Gastroesophageal sphincter (tissue), 4 donors: ENCODE measurements around the gene CNTN5. TPM values are rescaled to one million over a fixed set of nuclear protein-coding genes. Genes with fewer than 3 reads are reported as not detected.

Experiments used
- ATAC-seq: fragments of 150-250 bp; one replicate; pipeline ENCODE4 v1.9.1; 2016; ENCODE audit warnings: mild to moderate bottlenecking, moderate library complexity
- H3K27ac ChIP-seq, 4 donors: fragments of 200-600 bp; sonication (generic) in 3 of 4; 1 replicate in 3 of 4; 2 replicates in 1 of 4; pipeline ENCODE4 v1.5.1; 2016 to 2019
- H3K27me3 ChIP-seq: fragments of 200-600 bp; sonication (generic); one replicate; pipeline ENCODE4 v1.5.1; 2019
- H3K36me3 ChIP-seq, 2 donors: fragments of 200-600 bp; sonication (generic); one replicate each; pipeline ENCODE4 v1.5.1; 2019; ENCODE audit warnings: control low read depth in 1 of 2
- H3K4me1 ChIP-seq, 3 donors: fragments of 200-600 bp; sonication (generic); 1 replicate in 2 of 3; 2 replicates in 1 of 3; pipeline ENCODE4 v1.5.1; 2016 to 2019; ENCODE audit warnings: control low read depth in 2 of 3
- H3K4me3 ChIP-seq, 2 donors: fragments of 200-600 bp; sonication (generic); one replicate each; pipeline ENCODE4 v1.5.1; 2019; ENCODE audit warnings: mild to moderate bottlenecking in 1 of 2, moderate library complexity in 1 of 2
- H3K9me3 ChIP-seq, 3 donors: fragments of 200-600 bp; sonication (generic); one replicate each; pipeline ENCODE4 v1.5.1; 2017 to 2019; ENCODE audit warnings: control low read depth in 2 of 3
- EP300 ChIP-seq: sonication (generic); formaldehyde crosslinking; IDR thresholded peaks from one replicate; pipeline ENCODE4 v1.6.1; 2017; ENCODE audit warnings: antibody characterized with exemption, mild to moderate bottlenecking
- POLR2A ChIP-seq, 2 donors: fragments of 450-650 bp; IDR thresholded peaks; one replicate each; pipeline ENCODE4 v1.6.1; 2017; ENCODE audit warnings: antibody characterized with exemption in 2 of 2, mild to moderate bottlenecking in 2 of 2, moderate library complexity in 1 of 2
- POLR2AphosphoS5 ChIP-seq: sonication (generic); formaldehyde crosslinking; IDR thresholded peaks from one replicate; pipeline ENCODE4 v1.6.1; 2017; ENCODE audit warnings: antibody characterized with exemption
- WGBS, 2 donors: methylation state at CpG; one replicate each; pipeline ENCODE4 v1.1.5; 2018; ENCODE audit warnings: low coverage in 1 of 2; 5-methylcytosine and 5-hydroxymethylcytosine counted together
- total RNA-seq, 4 donors: library from RNA; depleted of rRNA; stranded (reverse); fragments of >200 nt; gene quantifications; one replicate each; pipeline ENCODE4 v1.1.0, GENCODE V29; 2016
- TF ChIP-seq, protein P1 (sequence below), 4 experiments: fragments of 200-600 bp in 2 of 4; fragments of 450-650 bp in 2 of 4; sonication (generic) in 1 of 4; IDR thresholded peaks; one replicate each; pipeline ENCODE4 v1.5.1; 2017 to 2019; ENCODE audit warnings: antibody characterized with exemption in 4 of 4, mild to moderate bottlenecking in 2 of 4, moderate library complexity in 2 of 4

Gene CNTN5
- total RNA-seq, 4 donors from 2014 or later, result 0.16 TPM; not detected in 3

- Histone ChIP-seq H3K36me3 (no peaks in the 10 kb centered on the region), H3K9me3 (no peaks in the 10 kb centered on the region), H3K27me3 (no peaks in the 10 kb centered on the region), H3K4me3 (no peak overlapping the region), H3K4me1 (no peaks in the 10 kb centered on the region), H3K27ac (no peak overlapping the region)
- WGBS, 2 donors, result 51 to 58% methylated on average over 6 of the region's 6 CpGs
- TF ChIP-seq POLR2AphosphoS5 (no peak), POLR2A (IDR thresholded peaks at IDR 0.05) (no peak), EP300 (no peak)
- TF ChIP-seq, protein P1, sequence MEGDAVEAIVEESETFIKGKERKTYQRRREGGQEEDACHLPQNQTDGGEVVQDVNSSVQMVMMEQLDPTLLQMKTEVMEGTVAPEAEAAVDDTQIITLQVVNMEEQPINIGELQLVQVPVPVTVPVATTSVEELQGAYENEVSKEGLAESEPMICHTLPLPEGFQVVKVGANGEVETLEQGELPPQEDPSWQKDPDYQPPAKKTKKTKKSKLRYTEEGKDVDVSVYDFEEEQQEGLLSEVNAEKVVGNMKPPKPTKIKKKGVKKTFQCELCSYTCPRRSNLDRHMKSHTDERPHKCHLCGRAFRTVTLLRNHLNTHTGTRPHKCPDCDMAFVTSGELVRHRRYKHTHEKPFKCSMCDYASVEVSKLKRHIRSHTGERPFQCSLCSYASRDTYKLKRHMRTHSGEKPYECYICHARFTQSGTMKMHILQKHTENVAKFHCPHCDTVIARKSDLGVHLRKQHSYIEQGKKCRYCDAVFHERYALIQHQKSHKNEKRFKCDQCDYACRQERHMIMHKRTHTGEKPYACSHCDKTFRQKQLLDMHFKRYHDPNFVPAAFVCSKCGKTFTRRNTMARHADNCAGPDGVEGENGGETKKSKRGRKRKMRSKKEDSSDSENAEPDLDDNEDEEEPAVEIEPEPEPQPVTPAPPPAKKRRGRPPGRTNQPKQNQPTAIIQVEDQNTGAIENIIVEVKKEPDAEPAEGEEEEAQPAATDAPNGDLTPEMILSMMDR (IDR thresholded peaks at IDR 0.05), result no peak
- ATAC-seq, result no peak
Measured at GRCh38 chr11:99693941-99694492, 673.3 kb downstream of the CNTN5 start.

- no peaks in the 10 kb centered on the region for H3K4me1 ChIP-seq
- H3K9me3 ChIP-seq, result no peaks in the 10 kb centered on the region
- TF ChIP-seq POLR2AphosphoS5 (no peak), POLR2A (IDR thresholded peaks at IDR 0.05) (no peak), EP300 (no peak)
- TF ChIP-seq, protein P1 (IDR thresholded peaks at IDR 0.05), result no peak
- H3K27me3 ChIP-seq, result no peaks in the 10 kb centered on the region
- H3K27ac ChIP-seq, result no peak overlapping the region
- H3K36me3 ChIP-seq, result no peaks in the 10 kb centered on the region
- no peak for ATAC-seq
- H3K4me3 ChIP-seq, result no peak overlapping the region
Measured at GRCh38 chr11:99695106-99695505, 674.4 kb downstream of the CNTN5 start.

DNA sequence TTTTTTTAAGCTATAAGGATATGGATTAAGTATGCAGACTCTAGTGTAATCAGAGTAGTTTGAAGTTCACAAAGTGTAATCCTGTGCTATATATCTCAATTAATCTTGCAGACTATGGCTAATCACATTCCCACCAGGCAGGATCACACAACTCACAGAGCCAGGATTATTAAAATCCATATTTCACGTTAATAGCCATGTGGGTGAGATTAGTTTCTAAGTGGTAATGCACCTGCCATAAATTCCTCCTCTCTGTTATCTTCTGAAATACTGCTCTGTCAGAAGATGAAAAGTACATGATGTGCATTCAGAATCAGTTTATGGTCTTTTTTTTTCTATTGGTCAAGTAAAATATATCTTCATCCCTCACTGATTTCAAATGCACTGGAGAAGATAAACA, 686.1 kb downstream of the CNTN5 start:
- WGBS, 2 donors, result 57 to 89% methylated on average over 1 of the region's 1 CpG
- no peak for ATAC-seq
- Histone ChIP-seq H3K27me3 (no peaks in the 10 kb centered on the region), H3K9me3 (no peaks in the 10 kb centered on the region), H3K36me3 (no peaks in the 10 kb centered on the region), H3K4me3 (no peak overlapping the region), H3K27ac (no peak overlapping the region), H3K4me1 (no peaks in the 10 kb centered on the region)
- TF ChIP-seq, protein P1 (IDR thresholded peaks at IDR 0.05), result no peak
- TF ChIP-seq EP300 (no peak), POLR2AphosphoS5 (no peak), POLR2A (IDR thresholded peaks at IDR 0.05) (no peak)

DNA sequence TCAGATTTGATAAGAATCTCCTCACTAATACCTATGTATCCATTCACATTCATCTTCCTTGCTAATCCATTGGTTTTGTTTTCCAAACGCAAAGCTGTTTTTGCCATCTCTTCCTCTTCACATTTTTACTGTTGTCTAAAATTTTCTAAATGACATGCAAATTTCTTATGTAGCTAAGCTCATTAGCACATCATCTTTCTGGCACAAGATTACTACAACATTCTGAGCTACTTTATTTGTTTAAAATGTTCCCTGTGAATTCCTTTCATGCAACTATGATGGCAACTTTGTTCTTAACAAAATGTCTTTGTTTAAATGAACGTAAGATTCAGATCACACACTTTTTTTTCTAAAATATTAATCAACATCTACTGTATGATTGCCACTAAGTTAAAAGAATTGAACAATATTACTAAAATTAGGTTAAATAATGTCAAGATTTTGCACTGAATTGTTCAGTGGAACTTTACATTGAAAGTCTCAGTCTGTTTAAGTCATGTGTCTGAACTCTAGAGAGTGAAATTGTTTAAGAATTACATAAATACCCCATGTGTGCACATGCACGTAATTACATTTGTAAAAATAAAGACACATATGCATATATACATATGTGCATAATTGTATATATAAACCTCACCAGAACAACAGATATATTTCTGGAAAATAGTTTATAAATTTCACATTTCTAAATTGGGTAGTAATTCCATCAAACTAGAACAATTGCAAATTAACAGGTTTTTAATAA, 688.4 kb downstream of the CNTN5 start:
- H3K4me1 ChIP-seq, result no peaks in the 10 kb centered on the region

More for the DNA sequence above, 688.4 kb downstream of the CNTN5 start:
- no peaks in the 10 kb centered on the region for H3K9me3 ChIP-seq
- H3K27ac ChIP-seq, result no peak overlapping the region
- WGBS, 2 donors, result 57 to 58% methylated on average over 3 of the region's 3 CpGs
- no peaks in the 10 kb centered on the region for H3K36me3 ChIP-seq
- no peak for ATAC-seq
- TF ChIP-seq EP300, result no peak
- no peak for TF ChIP-seq POLR2A (IDR thresholded peaks at IDR 0.05)
- TF ChIP-seq, protein P1 (IDR thresholded peaks at IDR 0.05), result no peak
- no peak for TF ChIP-seq POLR2AphosphoS5
- no peaks in the 10 kb centered on the region for H3K27me3 ChIP-seq
- no peak overlapping the region for H3K4me3 ChIP-seq
